Panc1 (cell line): Measurements from ENCODE around the gene RPN2. TPM values are rescaled to one million over a fixed set of nuclear protein-coding genes. Genes with fewer than 3 reads are reported as not detected.

ENCODE experiments used
- ATAC-seq: fragments of 200-7000 bp; cut with Tn5 transposase; 2 replicates; pipeline ENCODE4 v1.9.1; 2020; ENCODE audit warnings: mild to moderate bottlenecking, moderate library complexity
- Bru-seq: library from RNA; stranded (reverse); fragments of 400-500 nt; gene quantifications from one replicate; lab custom pipeline; 2021; lab: Mats Ljungman, UMichigan
- BruChase-seq, 2 experiments: library from RNA; stranded (reverse); fragments of 400-500 nt; gene quantifications; one replicate each; lab custom pipeline; 2021; lab: Mats Ljungman, UMichigan
- BruUV-seq: library from RNA; stranded (reverse); fragments of 400-500 nt; replicated peaks from 2 replicates; lab custom pipeline; 2021; lab: Mats Ljungman, UMichigan
- CTCF ChIA-PET: fragments of 300-600 bp; sonication (Branson Sonifier 250); formaldehyde crosslinking; loops from one replicate; lab custom pipeline; 2022; ENCODE audit warnings: antibody characterized with exemption; lab: Charles Lee
- POLR2A ChIA-PET: fragments of 300-600 bp; sonication (Branson Sonifier 250); formaldehyde crosslinking; loops from one replicate; lab custom pipeline; 2022; ENCODE audit warnings: antibody characterized with exemption; lab: Charles Lee
- DNase-seq: peaks from one replicate; pipeline ENCODE4 v3.0.0-alpha.2; 2010; ENCODE audit warnings: low read depth, low spot score
- H3K27ac ChIP-seq: 2 replicates; pipeline ENCODE4 v1.5.1; 2011; ENCODE audit warnings: mild to moderate bottlenecking, low read length, inconsistent platforms
- H3K27me3 ChIP-seq: fragments of 200-500 bp; sonication (Bioruptor generic); 2 replicates; pipeline ENCODE4 v1.6.0; 2014; ENCODE audit warnings: low read length, inconsistent platforms; ENCODE audit not compliant: control insufficient read depth, insufficient read depth
- H3K36me3 ChIP-seq: fragments of 200-500 bp; sonication (Bioruptor generic); 2 replicates; pipeline ENCODE4 v1.5.1; 2014; ENCODE audit warnings: inconsistent platforms, mild to moderate bottlenecking, low read length, moderate library complexity; ENCODE audit not compliant: control insufficient read depth, insufficient read depth
- H3K4me1 ChIP-seq: 2 replicates; pipeline ENCODE4 v1.5.1; 2011; ENCODE audit warnings: inconsistent platforms, mild to moderate bottlenecking, low read length, moderate library complexity; ENCODE audit not compliant: control insufficient read depth, insufficient read depth
- H3K4me3 ChIP-seq, 2 experiments: 2 replicates each; pipeline ENCODE4 v1.5.1; 2011 to 2012; ENCODE audit warnings: low read depth in 2 of 2, low read length in 2 of 2, mild to moderate bottlenecking in 2 of 2, inconsistent platforms in 1 of 2, moderate library complexity in 1 of 2
- H3K9me3 ChIP-seq: fragments of 200-500 bp; sonication (Bioruptor generic); 2 replicates; pipeline ENCODE4 v1.5.1; 2014; ENCODE audit warnings: low read depth, mild to moderate bottlenecking, inconsistent platforms, low read length, moderate library complexity; ENCODE audit not compliant: control insufficient read depth, insufficient read depth
- CTCF ChIP-seq: fragments of 450-650 bp; IDR thresholded peaks from 2 replicates; pipeline ENCODE4 v1.5.1; 2017; ENCODE audit warnings: mild to moderate bottlenecking
- POLR2AphosphoS5 ChIP-seq: IDR thresholded peaks from 2 replicates; pipeline ENCODE4 v1.6.1; 2012; ENCODE audit warnings: mild to moderate bottlenecking, low read depth, low read length, moderate library complexity
- REST ChIP-seq, 2 experiments: IDR thresholded peaks; 2 replicates each; pipeline ENCODE4 v1.6.1; 2011 to 2012; ENCODE audit warnings: low read depth in 2 of 2, control low read depth in 1 of 2, low read length in 1 of 2, mild to moderate bottlenecking in 1 of 2, moderate library complexity in 1 of 2; ENCODE audit not compliant: insufficient read depth in 1 of 2
- SIN3A ChIP-seq: IDR thresholded peaks from 2 replicates; pipeline ENCODE4 v1.6.1; 2012; ENCODE audit warnings: low read depth, mild to moderate bottlenecking, low read length, moderate library complexity, borderline replicate concordance; ENCODE audit not compliant: insufficient read depth
- TCF7L2 ChIP-seq: IDR thresholded peaks from 2 replicates; pipeline ENCODE4 v1.6.1; 2011; ENCODE audit warnings: mild to moderate bottlenecking, low read depth, low read length, inconsistent platforms
- in situ Hi-C: cut with HindIII; loops from 2 replicates; pipeline ENCODE4 v1.10.0; 2016; ENCODE audit warnings: low sequenced_read_pairs, low pct_unique_long_range_greater_than_20kb
- intact Hi-C: fragments of 100-400 bp; cut with micrococcal nuclease; formaldehyde crosslinking; loops from one replicate; pipeline ENCODE4 v1.10.0; 2022; ENCODE audit not compliant: unreplicated experiment
- long read RNA-seq: library from polyadenylated mRNA; unstranded; transcript quantifications from one replicate; pipeline ENCODE4 v2.0.0, GENCODE V29; 2021; ENCODE audit not compliant: unreplicated experiment
- polyA plus RNA-seq: library from polyadenylated mRNA; unstranded; fragments of >200 nt; gene quantifications from one replicate; pipeline ENCODE4 v1.2.1, GENCODE V29; 2012; ENCODE audit warnings: missing spikeins; ENCODE audit not compliant: insufficient read length
- total RNA-seq: library from RNA; stranded (reverse); gene quantifications from one replicate; pipeline ENCODE4 v1.2.1, GENCODE V29; 2021; ENCODE audit not compliant: unreplicated experiment

Gene RPN2
- 250 TPM for total RNA-seq
- 201 TPM for polyA plus RNA-seq
- percentile 88 among the genes with signal in this experiment for Bru-seq, nascent RNA
- BruChase-seq, experiment 1, labeled RNA remaining after a 2-hour chase, result percentile 78 among the genes with signal in this experiment
- percentile 83 among the genes with signal in this experiment for BruChase-seq, experiment 2, labeled RNA remaining after a 6-hour chase
- long read RNA-seq, transcript RPN2-201 (17 exons, 2,515 nt), result major isoform, 709 of 905 reads
- long read RNA-seq, partial matches to known transcripts, result 86 of 905 reads
- long read RNA-seq, other reads (novel, unspliced or antisense), result 110 of 905 reads

DNA sequence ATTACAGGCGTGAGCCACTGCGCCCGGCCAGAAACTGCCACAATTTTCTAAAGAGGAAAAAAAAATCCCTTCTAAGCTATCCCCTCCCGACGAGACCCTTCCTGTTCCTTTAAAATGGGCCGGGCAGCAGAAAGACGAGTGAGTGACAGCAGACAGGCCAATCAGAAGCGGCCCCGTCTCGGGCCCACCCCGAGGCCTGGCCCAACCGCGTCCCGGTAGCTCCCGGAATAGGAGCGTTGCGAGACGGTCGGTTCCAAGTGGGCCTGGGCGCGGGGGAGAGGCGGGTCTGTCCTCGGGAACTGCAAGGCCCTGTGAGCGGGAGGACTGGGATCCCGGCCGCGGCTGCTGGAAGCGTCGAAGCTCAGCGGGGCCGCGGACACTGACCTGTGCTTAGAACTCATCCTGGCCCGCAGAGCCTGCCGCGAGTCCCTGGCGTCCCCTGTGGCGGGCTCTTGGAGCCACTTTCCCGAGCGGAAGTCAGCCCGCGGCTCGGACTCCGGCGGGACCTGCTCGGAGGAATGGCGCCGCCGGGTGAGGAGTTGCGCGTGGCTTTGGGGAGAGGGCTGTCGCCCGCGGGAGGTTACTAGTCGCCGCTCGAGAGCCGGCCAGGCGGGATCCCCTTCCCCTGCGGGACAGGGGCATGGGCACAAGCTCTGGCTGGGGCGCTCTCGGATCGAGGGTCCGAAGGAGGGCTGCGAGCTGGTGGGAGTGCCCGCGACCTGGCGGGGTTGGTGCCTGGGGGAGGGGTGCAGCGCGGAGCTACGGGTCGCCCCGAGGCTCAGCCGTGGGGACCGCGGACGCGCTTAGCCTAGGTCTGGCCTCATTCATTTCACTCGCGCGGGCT lies at the start of gene RPN2, which contains the start of gene MROH8:
RPN2 (plus strand) TSS at position 492 of the 844 bp plus-strand sequence; CDS start at position 519, 27 bp downstream.
MROH8 (minus strand) TSS at position 710 of the 844 bp plus-strand sequence.
- Histone ChIP-seq H3K4me3 (peak within 1 kb of the TSS; percentile 80 to 97), H3K27ac (peak within 1 kb of the TSS; percentile 96), H3K27me3 (no peaks in the 10 kb centered on the region), H3K9me3 (no peaks in the 10 kb centered on the region), H3K36me3 (peaks cover 7% of the 10 kb centered on the region; the same call in 1 of the 2 replicates), H3K4me1 (peaks cover 13% of the 10 kb centered on the region; the same call in 1 of the 2 replicates)
- ChIA-PET POLR2A (interaction anchor here (0.7 to 1.2 kb wide), 2 partner anchors 11 to 58 kb away, joined by 4 to 6 read pairs; no protein-coding TSS in a partner anchor), CTCF (interaction anchor here (1.6 kb wide), 1 partner anchor 13 kb away, joined by 11 read pairs; no protein-coding TSS in a partner anchor)
- intact Hi-C loops (no loop called here), in situ Hi-C loops (no loop called here)
- ATAC-seq (peak; percentile 99), DNase-seq (peak; percentile 92)
- no TSS peak for BruUV-seq
- TF ChIP-seq CTCF (no peak), TCF7L2 (peak; percentile 32; the same call in 1 of the 2 replicates), SIN3A (0 out of 2 replicates have a peak, but pooled peaks have one; percentile 57)

- intact Hi-C loops, result no loop called here
Measured at GRCh38 chr20:37131486-37131885, 47.6 kb upstream of the RPN2 start.

More at GRCh38 chr20:37131486-37131885, 47.6 kb upstream of the RPN2 start:
- no peaks in the 10 kb centered on the region; the same call in 1 of the 2 replicates for H3K27me3 ChIP-seq
- POLR2A ChIA-PET, result no interaction called here
- H3K4me1 ChIP-seq, result no peaks in the 10 kb centered on the region
- BruUV-seq, result no TSS peak
- ATAC-seq (no peak), DNase-seq (no peak)
- H3K36me3 ChIP-seq, result no peaks in the 10 kb centered on the region
- H3K9me3 ChIP-seq, result no peaks in the 10 kb centered on the region
- in situ Hi-C loops, result no loop called here
- no peak overlapping the region for H3K27ac ChIP-seq
- no peak for TF ChIP-seq TCF7L2
- TF ChIP-seq REST (IDR thresholded peaks at IDR 0.05; ENCODE audit: insufficient read depth in 1 of 2, low read depth in 2 of 2, low read length in 1 of 2), result no peak
- TF ChIP-seq CTCF, result no peak
- no peak for TF ChIP-seq SIN3A
- no peak for TF ChIP-seq POLR2AphosphoS5
- H3K4me3 ChIP-seq, result no peak overlapping the region
- CTCF ChIA-PET, result interaction anchor here (0.6 kb wide), 1 partner anchor 38 kb away, joined by 3 read pairs; no protein-coding TSS in a partner anchor
